Lower lobe of right lung (tissue), 2 donors: ENCODE data around the gene PCBP3. TPM values are rescaled to one million over a fixed set of nuclear protein-coding genes. Genes with fewer than 3 reads are reported as not detected.

ENCODE experiments used
- ATAC-seq, 2 donors: fragments of 200-7000 bp; cut with Tn5 transposase; one replicate each; pipeline ENCODE4 v1.9.1; 2020 to 2022; ENCODE audit warnings: mild to moderate bottlenecking in 2 of 2, moderate library complexity in 2 of 2
- DNase-seq: peaks from one replicate; pipeline ENCODE4 v3.0.0-alpha.2; 2020
- H3K27ac ChIP-seq: fragments of 200-600 bp; one replicate; pipeline ENCODE4 v1.8.0; 2022
- H3K27me3 ChIP-seq: fragments of 200-600 bp; one replicate; pipeline ENCODE4 v1.8.0; 2022; ENCODE audit warnings: low read depth
- H3K36me3 ChIP-seq: fragments of 200-600 bp; one replicate; pipeline ENCODE4 v1.8.0; 2022; ENCODE audit warnings: mild to moderate bottlenecking
- H3K4me1 ChIP-seq: fragments of 200-600 bp; one replicate; pipeline ENCODE4 v1.8.0; 2022
- H3K4me3 ChIP-seq: fragments of 200-600 bp; one replicate; pipeline ENCODE4 v1.8.0; 2022; ENCODE audit warnings: mild to moderate bottlenecking
- H3K9me3 ChIP-seq: fragments of 200-600 bp; one replicate; pipeline ENCODE4 v1.8.0; 2022
- intact Hi-C: fragments of 100-400 bp; cut with DNase I; formaldehyde crosslinking; loops from one replicate; pipeline ENCODE4 v1.11.0; 2022
- total RNA-seq: library from RNA; stranded (reverse); fragmentation: NEBNext Ultra II Directional; extraction: Animal tissue kit (Norgen Biotek cat#: 25700); gene quantifications from one replicate; pipeline ENCODE4 v1.2.1, GENCODE V29; 2021
- TF ChIP-seq, protein P1 (sequence below): fragments of 200-600 bp; IDR thresholded peaks from one replicate; pipeline ENCODE4 v1.8.0; 2022; ENCODE audit warnings: antibody characterized with exemption, mild to moderate bottlenecking
- donor health status: DM: no; HTN: yes; CAD: no; lungs with severe emphysema.

Gene PCBP3
- total RNA-seq, 1 donor from 2014 or later = 4.5 TPM

DNA sequence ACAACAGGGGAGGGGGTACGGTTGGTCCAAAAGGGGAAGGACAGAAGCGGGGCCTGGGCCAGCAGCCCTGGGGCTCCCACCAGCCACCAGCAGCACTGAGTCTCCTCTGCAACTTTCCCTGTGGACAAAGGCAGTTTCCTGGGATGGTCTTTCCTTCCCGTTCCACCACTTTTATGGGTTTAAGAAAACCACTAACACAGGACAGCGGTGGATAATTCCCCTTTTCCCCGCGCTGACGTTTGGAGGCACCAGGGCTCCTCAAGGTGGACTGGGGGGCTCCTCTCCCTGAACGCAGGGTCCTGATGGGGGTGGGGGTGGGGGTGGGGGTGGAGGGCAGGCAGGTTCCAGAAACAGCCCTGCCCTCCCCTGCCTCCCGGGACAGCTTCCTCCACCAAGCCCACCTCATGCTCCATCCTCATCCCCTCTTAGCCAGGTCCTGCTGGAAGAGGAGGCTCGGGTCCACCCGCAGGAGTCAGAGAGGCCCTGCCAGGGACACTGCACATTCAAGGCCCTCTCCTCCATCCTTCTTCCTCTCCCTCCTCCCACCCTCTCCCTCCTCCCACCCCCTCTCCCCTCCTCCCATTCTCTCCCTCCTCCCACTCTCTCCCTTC is 333.3 kb downstream of the PCBP3 start:
- DNase-seq = no peak
- Histone ChIP-seq H3K4me3 (no peak overlapping the region), H3K9me3 (no peaks in the 10 kb centered on the region), H3K36me3 (no peaks in the 10 kb centered on the region), H3K4me1 (peaks cover 42% of the 10 kb centered on the region), H3K27ac (no peak overlapping the region), H3K27me3 (peaks cover 40% of the 10 kb centered on the region)
- no peak for ATAC-seq
- TF ChIP-seq, protein P1, sequence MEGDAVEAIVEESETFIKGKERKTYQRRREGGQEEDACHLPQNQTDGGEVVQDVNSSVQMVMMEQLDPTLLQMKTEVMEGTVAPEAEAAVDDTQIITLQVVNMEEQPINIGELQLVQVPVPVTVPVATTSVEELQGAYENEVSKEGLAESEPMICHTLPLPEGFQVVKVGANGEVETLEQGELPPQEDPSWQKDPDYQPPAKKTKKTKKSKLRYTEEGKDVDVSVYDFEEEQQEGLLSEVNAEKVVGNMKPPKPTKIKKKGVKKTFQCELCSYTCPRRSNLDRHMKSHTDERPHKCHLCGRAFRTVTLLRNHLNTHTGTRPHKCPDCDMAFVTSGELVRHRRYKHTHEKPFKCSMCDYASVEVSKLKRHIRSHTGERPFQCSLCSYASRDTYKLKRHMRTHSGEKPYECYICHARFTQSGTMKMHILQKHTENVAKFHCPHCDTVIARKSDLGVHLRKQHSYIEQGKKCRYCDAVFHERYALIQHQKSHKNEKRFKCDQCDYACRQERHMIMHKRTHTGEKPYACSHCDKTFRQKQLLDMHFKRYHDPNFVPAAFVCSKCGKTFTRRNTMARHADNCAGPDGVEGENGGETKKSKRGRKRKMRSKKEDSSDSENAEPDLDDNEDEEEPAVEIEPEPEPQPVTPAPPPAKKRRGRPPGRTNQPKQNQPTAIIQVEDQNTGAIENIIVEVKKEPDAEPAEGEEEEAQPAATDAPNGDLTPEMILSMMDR = no peak
- intact Hi-C loops = no loop called here

DNA sequence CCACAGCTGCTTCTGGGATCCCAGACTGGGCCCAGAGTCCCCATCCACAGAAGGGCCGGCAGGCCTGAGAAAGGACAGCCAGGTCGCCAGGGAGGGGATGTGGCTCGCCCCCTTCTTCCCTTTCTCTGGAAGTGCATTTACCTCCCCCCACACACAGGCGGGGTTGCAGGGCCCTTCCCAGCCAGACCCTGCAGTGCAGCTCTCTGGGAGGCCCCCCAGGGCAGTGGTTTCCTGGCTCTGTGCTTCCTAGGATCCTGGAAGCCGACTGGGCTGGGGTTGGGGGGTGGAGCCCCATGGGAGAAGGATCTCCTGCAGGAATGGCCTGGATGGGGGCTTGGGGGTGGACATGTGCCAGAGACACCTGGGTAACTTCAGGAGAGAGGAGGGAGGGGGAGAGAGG is 333.9 kb downstream of the PCBP3 start:
- H3K27ac ChIP-seq = peak overlapping the region; percentile 53
- H3K4me3 ChIP-seq = no peak overlapping the region
- H3K36me3 ChIP-seq = no peaks in the 10 kb centered on the region
- intact Hi-C loops = no loop called here
- TF ChIP-seq, protein P1 = no peak
- no peaks in the 10 kb centered on the region for H3K9me3 ChIP-seq
- peaks cover 36% of the 10 kb centered on the region for H3K27me3 ChIP-seq
- ATAC-seq (no peak), DNase-seq (no peak)
- H3K4me1 ChIP-seq = peaks cover 43% of the 10 kb centered on the region

DNA sequence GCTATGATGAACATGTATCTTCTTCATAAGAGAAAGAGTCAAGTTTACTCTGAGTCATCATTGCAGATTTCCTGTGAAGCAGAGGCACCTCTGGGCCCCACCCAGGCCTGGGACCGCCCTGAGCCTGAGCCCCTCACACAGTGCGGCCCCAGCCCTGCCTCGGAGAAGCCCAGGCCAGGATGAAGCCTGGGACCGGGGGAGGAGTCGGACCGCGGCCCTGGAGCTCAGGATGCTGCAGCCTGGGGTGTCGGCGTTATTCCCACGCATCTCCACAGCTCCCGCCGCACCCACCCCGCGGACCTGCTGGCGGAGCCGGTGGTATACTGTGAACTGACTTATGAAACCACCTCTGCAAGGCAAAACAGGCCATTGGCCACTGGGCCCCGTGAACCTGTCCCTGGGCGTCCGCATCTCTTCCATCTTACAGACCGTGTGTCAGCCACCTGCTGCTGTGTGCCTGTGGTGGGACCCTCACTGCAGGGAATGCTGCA is 335.7 kb downstream of the PCBP3 start:
- H3K4me1 ChIP-seq = peaks cover 28% of the 10 kb centered on the region
- TF ChIP-seq, protein P1 = no peak
- intact Hi-C loops = no loop called here
- H3K9me3 ChIP-seq = no peaks in the 10 kb centered on the region
- ATAC-seq (no peak), DNase-seq (peak; percentile 42)
- no peak overlapping the region for H3K27ac ChIP-seq
- H3K36me3 ChIP-seq = no peaks in the 10 kb centered on the region
- H3K27me3 ChIP-seq = peaks cover 18% of the 10 kb centered on the region
- no peak overlapping the region for H3K4me3 ChIP-seq

DNA sequence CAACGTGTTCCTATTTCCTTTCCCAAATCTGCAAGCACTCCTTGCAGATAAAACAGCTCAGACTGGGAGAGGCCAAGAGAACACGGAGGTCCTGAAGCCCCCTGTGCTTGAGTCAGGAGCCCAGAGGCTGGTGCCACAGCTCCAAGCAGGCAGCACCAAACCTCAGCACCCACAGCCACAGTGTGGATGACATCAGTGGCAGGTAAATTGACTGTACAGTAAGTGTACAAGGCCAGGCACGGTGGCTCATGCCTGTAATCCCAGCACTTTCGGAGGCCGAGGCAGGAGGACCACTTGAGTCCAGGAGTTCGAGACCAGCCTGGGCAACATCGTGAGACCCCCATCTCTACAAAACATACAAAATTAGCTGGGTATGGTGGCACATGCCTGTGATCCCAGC is 336.1 kb downstream of the PCBP3 start:
- no peak for ATAC-seq
- DNase-seq = peak; percentile 19
- Histone ChIP-seq H3K4me1 (peaks cover 23% of the 10 kb centered on the region), H3K36me3 (no peaks in the 10 kb centered on the region), H3K4me3 (no peak overlapping the region), H3K27ac (no peak overlapping the region), H3K27me3 (peaks cover 14% of the 10 kb centered on the region), H3K9me3 (no peaks in the 10 kb centered on the region)
- intact Hi-C loops = no loop called here
- TF ChIP-seq, protein P1 = no peak

DNA sequence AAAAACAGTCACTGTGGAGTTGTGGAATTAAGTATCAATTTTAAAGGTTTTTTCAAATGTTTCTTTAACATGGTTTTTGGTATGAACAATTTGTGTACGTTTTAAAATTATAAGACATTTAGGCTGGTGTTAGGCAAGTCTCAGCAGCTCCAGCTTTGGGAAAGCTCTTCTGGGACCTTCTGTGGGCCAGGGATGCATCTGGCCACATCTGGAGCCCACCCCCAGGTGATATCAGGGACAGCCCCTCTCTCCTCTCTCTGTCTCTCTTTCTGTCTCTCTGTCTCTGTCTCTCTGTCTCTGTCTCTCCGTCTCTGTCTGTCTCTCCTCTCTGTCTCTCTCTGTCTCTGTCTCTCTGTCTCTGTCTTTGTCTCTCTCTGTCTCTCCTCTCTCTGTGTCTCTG is 336.7 kb downstream of the PCBP3 start:
- H3K4me3 ChIP-seq = no peak overlapping the region
- DNase-seq (no peak), ATAC-seq (no peak)
- TF ChIP-seq, protein P1 = no peak
- no peak overlapping the region for H3K27ac ChIP-seq
- no peaks in the 10 kb centered on the region for H3K9me3 ChIP-seq
- no peaks in the 10 kb centered on the region for H3K36me3 ChIP-seq
- H3K4me1 ChIP-seq = peaks cover 17% of the 10 kb centered on the region
- intact Hi-C loops = no loop called here
- H3K27me3 ChIP-seq = peaks cover 7% of the 10 kb centered on the region
